Ectodermal cell (in vitro differentiated cells): ENCODE results near the gene CHL1.

Experiments used
- H3K27ac ChIP-seq: 2 replicates; pipeline ENCODE4 v1.7.0; 2013; ENCODE audit warnings: mild to moderate bottlenecking, low read depth, low read length; ENCODE audit not compliant: insufficient read depth, poor library complexity, severe bottlenecking
- H3K27me3 ChIP-seq: 2 replicates; pipeline ENCODE4 v1.7.0; 2013; ENCODE audit warnings: mild to moderate bottlenecking, low read length; ENCODE audit not compliant: insufficient read depth, control insufficient read depth, poor library complexity, severe bottlenecking
- H3K36me3 ChIP-seq: one replicate; pipeline ENCODE4 v1.7.0; 2013; ENCODE audit warnings: low read length; ENCODE audit not compliant: control insufficient read depth, insufficient read depth
- H3K4me1 ChIP-seq: one replicate; pipeline ENCODE4 v1.7.0; 2013; ENCODE audit warnings: low read length; ENCODE audit not compliant: control insufficient read depth, insufficient read depth
- H3K4me3 ChIP-seq: 2 replicates; pipeline ENCODE4 v1.7.0; 2013; ENCODE audit warnings: low read depth, low read length, control low read depth; ENCODE audit not compliant: insufficient read depth
- H3K9me3 ChIP-seq: 2 replicates; pipeline ENCODE4 v1.7.0; 2013; ENCODE audit warnings: mild to moderate bottlenecking, low read length, moderate library complexity; ENCODE audit not compliant: control insufficient read depth
- WGBS, 2 experiments: methylation state at CpG; one replicate each; pipeline ENCODE4 v1.1.7; 2013; ENCODE audit warnings: missing lambda C conversion rate in 2 of 2; 5-methylcytosine and 5-hydroxymethylcytosine counted together

The CHL1 gene

GRCh38 chr3:449711-450110 lies 253.1 kb downstream of the CHL1 start:
- no peaks in the 10 kb centered on the region for H3K36me3 ChIP-seq
- H3K27me3 ChIP-seq, result no peaks in the 10 kb centered on the region
- no peaks in the 10 kb centered on the region for H3K9me3 ChIP-seq
- no peak overlapping the region for H3K27ac ChIP-seq
- H3K4me3 ChIP-seq, result no peak overlapping the region
- no peaks in the 10 kb centered on the region for H3K4me1 ChIP-seq
- 87 to 92% methylated on average over 4 of the region's 4 CpGs for WGBS, 2 experiments

- Histone ChIP-seq H3K9me3 (no peaks in the 10 kb centered on the region), H3K27me3 (no peaks in the 10 kb centered on the region), H3K4me1 (no peaks in the 10 kb centered on the region), H3K27ac (no peak overlapping the region), H3K4me3 (no peak overlapping the region), H3K36me3 (no peaks in the 10 kb centered on the region)
- WGBS, 2 experiments, result 86 to 88% methylated on average over 1 of the region's 2 CpGs
Observed at GRCh38 chr3:452221-452620, 255.7 kb downstream of the CHL1 start.

- no peaks in the 10 kb centered on the region for H3K9me3 ChIP-seq
- H3K27ac ChIP-seq, result no peak overlapping the region
- no peak overlapping the region for H3K4me3 ChIP-seq
- H3K4me1 ChIP-seq, result no peaks in the 10 kb centered on the region
- H3K36me3 ChIP-seq, result no peaks in the 10 kb centered on the region
- 86 to 89% methylated on average over 4 of the region's 4 CpGs for WGBS, 2 experiments
- no peaks in the 10 kb centered on the region for H3K27me3 ChIP-seq
Observed at GRCh38 chr3:453106-453505, 256.5 kb downstream of the CHL1 start.

- Histone ChIP-seq H3K4me1 (no peaks in the 10 kb centered on the region), H3K27me3 (no peaks in the 10 kb centered on the region), H3K36me3 (no peaks in the 10 kb centered on the region), H3K27ac (no peak overlapping the region), H3K4me3 (no peak overlapping the region), H3K9me3 (no peaks in the 10 kb centered on the region)
- 58 to 73% methylated on average over 2 of the region's 2 CpGs for WGBS, 2 experiments
Observed at GRCh38 chr3:454986-455385, 258.4 kb downstream of the CHL1 start.

DNA sequence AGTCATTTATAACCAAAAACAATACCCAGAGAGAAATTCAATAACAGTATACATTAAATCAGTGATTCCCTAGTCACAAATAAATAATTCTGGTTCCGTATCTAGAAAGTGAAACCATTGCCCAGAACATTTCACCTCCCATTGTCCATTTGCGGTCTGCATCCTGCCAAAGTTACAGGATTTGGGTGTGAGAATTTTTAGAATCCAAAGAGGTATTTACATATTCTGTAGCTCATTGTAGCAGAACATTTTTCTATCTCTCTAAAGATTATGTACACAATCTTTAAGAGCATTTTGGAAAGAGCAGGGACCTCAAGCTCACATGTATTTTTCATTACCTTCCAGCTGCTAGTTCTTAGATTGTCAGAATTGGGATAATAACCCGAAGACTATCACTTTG lies 261.6 kb downstream of the CHL1 start:
- no peak overlapping the region for H3K4me3 ChIP-seq
- no peaks in the 10 kb centered on the region for H3K4me1 ChIP-seq
- H3K36me3 ChIP-seq, result no peaks in the 10 kb centered on the region
- H3K27ac ChIP-seq, result no peak overlapping the region
- H3K27me3 ChIP-seq, result no peaks in the 10 kb centered on the region
- H3K9me3 ChIP-seq, result peaks cover 4% of the 10 kb centered on the region
- 73 to 81% methylated on average over 2 to 3 of the region's 3 CpGs for WGBS, 2 experiments

GRCh38 chr3:458653-459310 lies 262.2 kb downstream of the CHL1 start:
- 83 to 84% methylated on average over 8 of the region's 8 CpGs for WGBS, 2 experiments
- no peak overlapping the region for H3K27ac ChIP-seq

More at GRCh38 chr3:458653-459310, 262.2 kb downstream of the CHL1 start:
- H3K9me3 ChIP-seq, result peaks cover 4% of the 10 kb centered on the region
- H3K27me3 ChIP-seq, result no peaks in the 10 kb centered on the region
- no peak overlapping the region for H3K4me3 ChIP-seq
- no peaks in the 10 kb centered on the region for H3K4me1 ChIP-seq
- H3K36me3 ChIP-seq, result no peaks in the 10 kb centered on the region
